ENCODE measurements around the gene TRMT10A. TPM values are rescaled to one million over a fixed set of nuclear protein-coding genes. Genes with fewer than 3 reads are reported as not detected.
"Not testable (repeated sequence)": the region's sequence is repeated elsewhere in the genome, so short reads cannot be mapped to it uniquely, and the experiment has no call there.

The TRMT10A gene
- total RNA-seq, 4 donors from 2014 or later: 6.0 to 8.1 (median 6.8) TPM; not detected in 1

DNA sequence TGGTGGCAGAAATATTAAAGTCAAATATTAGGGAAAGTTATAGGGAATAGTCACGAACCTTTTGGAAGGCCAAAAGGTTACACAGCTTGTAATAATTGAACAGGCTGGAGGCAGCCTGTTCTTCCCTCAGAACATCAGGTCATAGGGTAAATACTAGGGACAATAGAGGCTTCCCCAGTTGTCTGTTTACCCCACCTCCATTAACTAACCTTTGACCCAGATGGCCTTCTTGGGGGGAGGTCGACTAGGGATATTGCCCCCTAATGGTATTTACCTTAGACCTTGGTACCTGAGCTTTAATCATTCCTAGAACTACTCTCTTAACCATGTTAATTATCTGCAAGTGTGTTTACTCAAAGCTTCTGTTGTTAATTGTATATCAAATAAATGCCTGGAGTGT, 27.0 kb downstream of the TRMT10A start:
- intact Hi-C loops (cut with DNase I; ENCODE audit: low total_unique reads) (no loop called here), in situ Hi-C loops (cut with MboI; ENCODE audit: low pct_ligation_motif_present in 1 of 4, low pct_unique_long_range_greater_than_20kb in 1 of 4, low sequenced_read_pairs in 3 of 4) (no loop called here)
- H3K9me3 ChIP-seq: no peaks in the 10 kb centered on the region
- DNase-seq: no peak
- no peaks in the 10 kb centered on the region for H3K27me3 ChIP-seq
- WGBS, 2 donors (ENCODE audit: low coverage in 1 of 2): 42 to 45% methylated on average over 2 of the region's 2 CpGs
- no peaks in the 10 kb centered on the region for H3K4me1 ChIP-seq
- no peaks in the 10 kb centered on the region for H3K36me3 ChIP-seq
- H3K4me3 ChIP-seq: no peak overlapping the region
- H3K27ac ChIP-seq: no peak overlapping the region
- TF ChIP-seq POLR2A (IDR thresholded peaks at IDR 0.05) (no peak), EP300 (IDR thresholded peaks at IDR 0.05; ENCODE audit: low read depth) (no peak), POLR2AphosphoS5 (IDR thresholded peaks at IDR 0.05) (no peak)
- TF ChIP-seq, protein P1, sequence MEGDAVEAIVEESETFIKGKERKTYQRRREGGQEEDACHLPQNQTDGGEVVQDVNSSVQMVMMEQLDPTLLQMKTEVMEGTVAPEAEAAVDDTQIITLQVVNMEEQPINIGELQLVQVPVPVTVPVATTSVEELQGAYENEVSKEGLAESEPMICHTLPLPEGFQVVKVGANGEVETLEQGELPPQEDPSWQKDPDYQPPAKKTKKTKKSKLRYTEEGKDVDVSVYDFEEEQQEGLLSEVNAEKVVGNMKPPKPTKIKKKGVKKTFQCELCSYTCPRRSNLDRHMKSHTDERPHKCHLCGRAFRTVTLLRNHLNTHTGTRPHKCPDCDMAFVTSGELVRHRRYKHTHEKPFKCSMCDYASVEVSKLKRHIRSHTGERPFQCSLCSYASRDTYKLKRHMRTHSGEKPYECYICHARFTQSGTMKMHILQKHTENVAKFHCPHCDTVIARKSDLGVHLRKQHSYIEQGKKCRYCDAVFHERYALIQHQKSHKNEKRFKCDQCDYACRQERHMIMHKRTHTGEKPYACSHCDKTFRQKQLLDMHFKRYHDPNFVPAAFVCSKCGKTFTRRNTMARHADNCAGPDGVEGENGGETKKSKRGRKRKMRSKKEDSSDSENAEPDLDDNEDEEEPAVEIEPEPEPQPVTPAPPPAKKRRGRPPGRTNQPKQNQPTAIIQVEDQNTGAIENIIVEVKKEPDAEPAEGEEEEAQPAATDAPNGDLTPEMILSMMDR (IDR thresholded peaks at IDR 0.05): no peak

DNA sequence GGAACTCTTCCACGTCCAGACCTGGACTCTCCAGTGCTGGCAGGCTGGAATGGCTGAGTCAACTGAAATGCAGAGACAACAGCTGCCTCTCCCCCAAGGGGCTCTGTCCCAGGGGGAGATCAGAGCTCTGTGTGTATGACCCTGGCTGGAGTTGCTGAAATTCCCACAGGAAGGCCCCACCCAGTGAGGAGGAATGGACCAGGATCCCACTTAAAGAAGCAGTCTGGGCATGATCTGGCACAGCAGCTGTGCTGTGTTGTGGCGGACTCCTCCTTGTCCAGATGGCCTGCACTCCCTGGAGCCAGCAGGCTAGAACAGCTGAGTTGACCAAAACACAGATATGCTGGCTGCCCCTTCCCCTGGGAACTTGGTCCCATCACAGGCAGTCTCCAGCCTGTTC, 27.6 kb downstream of the TRMT10A start:
- Histone ChIP-seq H3K9me3 (no peaks in the 10 kb centered on the region), H3K27ac (no peak overlapping the region), H3K27me3 (no peaks in the 10 kb centered on the region), H3K4me3 (no peak overlapping the region), H3K4me1 (no peaks in the 10 kb centered on the region), H3K36me3 (no peaks in the 10 kb centered on the region)
- in situ Hi-C loops (cut with MboI; ENCODE audit: low pct_ligation_motif_present in 1 of 4, low pct_unique_long_range_greater_than_20kb in 1 of 4, low sequenced_read_pairs in 3 of 4): no loop called here
- TF ChIP-seq POLR2A (IDR thresholded peaks at IDR 0.05): no peak
- TF ChIP-seq, protein P1 (IDR thresholded peaks at IDR 0.05): no peak
- no peak for TF ChIP-seq POLR2AphosphoS5 (IDR thresholded peaks at IDR 0.05)
- TF ChIP-seq EP300 (IDR thresholded peaks at IDR 0.05; ENCODE audit: low read depth): no peak
- intact Hi-C loops (cut with DNase I; ENCODE audit: low total_unique reads): no loop called here
- DNase-seq: no peak
- WGBS, 2 donors (ENCODE audit: low coverage in 1 of 2): 54% methylated on average over 1 of the region's 2 CpGs; no CpG with 5 or more reads in 1 of the 2 donors

DNA sequence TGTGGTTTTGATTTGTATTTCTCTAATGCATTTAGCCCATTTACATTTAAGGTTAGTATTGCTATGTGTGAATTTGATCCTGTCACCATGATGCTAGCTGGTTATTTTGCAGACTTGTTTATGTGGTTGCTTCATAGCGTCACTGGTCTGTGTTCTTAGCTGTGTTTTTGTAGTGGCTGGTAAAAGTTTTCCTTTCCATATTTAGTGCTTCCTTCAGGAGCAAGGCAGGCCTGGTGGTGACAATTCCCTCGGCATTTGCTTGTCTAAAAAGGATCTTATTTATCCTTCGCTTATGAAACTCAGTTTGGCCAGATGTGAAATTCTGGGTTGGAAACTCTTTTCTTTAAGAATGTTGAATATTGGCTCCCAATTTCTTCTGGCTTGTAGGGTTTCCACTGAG, 29.1 kb downstream of the TRMT10A start:
- H3K27ac ChIP-seq; H3K27me3 ChIP-seq; H3K36me3 ChIP-seq; H3K4me1 ChIP-seq; intact Hi-C loops (cut with DNase I; ENCODE audit: low total_unique reads); H3K9me3 ChIP-seq; in situ Hi-C loops (cut with MboI; ENCODE audit: low pct_ligation_motif_present in 1 of 4, low pct_unique_long_range_greater_than_20kb in 1 of 4, low sequenced_read_pairs in 3 of 4); DNase-seq; H3K4me3 ChIP-seq: not testable (repeated sequence)
- WGBS, 2 donors (ENCODE audit: low coverage in 1 of 2): 91 to 100% methylated on average over 1 to 3 of the region's 3 CpGs

DNA sequence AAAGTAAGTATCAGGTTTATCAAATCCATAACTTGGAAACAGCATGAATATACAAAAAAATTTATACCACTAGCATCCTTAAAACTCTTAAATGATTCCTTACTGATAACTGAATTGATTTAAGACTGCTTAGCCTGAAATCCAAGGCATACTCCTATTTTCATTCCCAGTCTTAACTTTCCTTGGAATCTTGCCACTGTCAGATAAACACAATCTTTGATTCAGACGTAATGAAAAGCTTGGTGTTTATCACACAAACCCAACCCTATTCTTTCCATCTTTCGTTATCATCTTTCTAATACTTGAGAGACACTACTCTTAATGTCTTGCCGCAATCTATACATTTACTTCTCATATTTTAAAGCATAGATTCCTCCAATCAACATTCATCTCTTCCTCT, 33.9 kb downstream of the TRMT10A start:
- Histone ChIP-seq H3K27ac (no peak overlapping the region), H3K27me3 (no peaks in the 10 kb centered on the region), H3K36me3 (no peaks in the 10 kb centered on the region), H3K4me3 (no peak overlapping the region), H3K9me3 (no peaks in the 10 kb centered on the region), H3K4me1 (peaks cover 0 to 8% (median 0%) of the 10 kb centered on the region in 4 donors)
- TF ChIP-seq EP300 (IDR thresholded peaks at IDR 0.05; ENCODE audit: low read depth) (no peak), POLR2AphosphoS5 (IDR thresholded peaks at IDR 0.05) (no peak), POLR2A (IDR thresholded peaks at IDR 0.05) (no peak)
- TF ChIP-seq, protein P1 (IDR thresholded peaks at IDR 0.05): no peak
- no peak for DNase-seq
- WGBS, 2 donors (ENCODE audit: low coverage in 1 of 2): 56 to 64% methylated on average over 3 of the region's 3 CpGs
- in situ Hi-C loops (cut with MboI; ENCODE audit: low pct_ligation_motif_present in 1 of 4, low pct_unique_long_range_greater_than_20kb in 1 of 4, low sequenced_read_pairs in 3 of 4): no loop called here
- intact Hi-C loops (cut with DNase I; ENCODE audit: low total_unique reads): no loop called here

DNA sequence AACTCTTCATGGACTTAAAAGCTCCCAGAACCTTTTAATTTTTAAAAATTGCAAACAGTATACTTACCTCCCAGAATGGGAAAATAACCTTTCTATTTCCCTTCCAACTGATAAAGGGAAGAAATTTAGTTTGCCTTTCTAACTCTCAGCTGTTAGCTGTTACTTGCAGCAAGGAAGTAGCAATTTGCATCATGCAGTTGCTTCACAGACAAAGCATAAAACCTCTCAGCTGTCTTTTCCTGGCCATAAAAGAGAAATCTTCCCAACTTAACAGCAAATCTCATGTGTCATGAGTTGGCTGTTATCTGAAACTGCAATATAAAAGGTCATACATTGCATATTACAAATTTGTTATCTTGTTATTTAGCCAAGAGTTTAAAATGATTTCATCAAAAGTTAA, 34.6 kb downstream of the TRMT10A start:
- Histone ChIP-seq H3K27ac (no peak overlapping the region), H3K27me3 (no peaks in the 10 kb centered on the region), H3K4me3 (no peak overlapping the region), H3K4me1 (peaks cover 0 to 8% (median 0%) of the 10 kb centered on the region in 4 donors), H3K36me3 (no peaks in the 10 kb centered on the region), H3K9me3 (no peaks in the 10 kb centered on the region)
- DNase-seq: no peak
- TF ChIP-seq POLR2A (IDR thresholded peaks at IDR 0.05) (no peak), EP300 (IDR thresholded peaks at IDR 0.05; ENCODE audit: low read depth) (no peak), POLR2AphosphoS5 (IDR thresholded peaks at IDR 0.05) (no peak)
- TF ChIP-seq, protein P1 (IDR thresholded peaks at IDR 0.05): no peak
- in situ Hi-C loops (cut with MboI; ENCODE audit: low pct_ligation_motif_present in 1 of 4, low pct_unique_long_range_greater_than_20kb in 1 of 4, low sequenced_read_pairs in 3 of 4): no loop called here
- intact Hi-C loops (cut with DNase I; ENCODE audit: low total_unique reads): no loop called here

Measured in transverse colon (tissue), 4 donors.